Muscle of leg (tissue), 11 donors: ENCODE results near the gene PRKG1. TPM values are rescaled to one million over a fixed set of nuclear protein-coding genes. Genes with fewer than 3 reads are reported as not detected.
"Not testable (repeated sequence)": the region's sequence is repeated elsewhere in the genome, so short reads cannot be mapped to it uniquely, and the experiment has no call there.

Experiments used
- DNase-seq: peaks from one replicate; pipeline ENCODE4 v3.0.0; 2013
- H3K27ac ChIP-seq: one replicate; pipeline ENCODE4 v1.5.1; 2013; ENCODE audit warnings: mild to moderate bottlenecking, low read length, control low read depth
- H3K27me3 ChIP-seq: one replicate; pipeline ENCODE4 v1.6.1; 2013; ENCODE audit warnings: low read length; ENCODE audit not compliant: control insufficient read depth, insufficient read depth
- H3K36me3 ChIP-seq: one replicate; pipeline ENCODE4 v1.6.1; 2013; ENCODE audit warnings: low read length; ENCODE audit not compliant: control insufficient read depth, insufficient read depth
- H3K4me1 ChIP-seq: one replicate; pipeline ENCODE4 v1.6.1; 2013; ENCODE audit warnings: low read length; ENCODE audit not compliant: control insufficient read depth, insufficient read depth
- H3K4me3 ChIP-seq: one replicate; pipeline ENCODE4 v1.5.1; 2013; ENCODE audit warnings: low read length, control low read depth
- H3K9me3 ChIP-seq: replicated peaks from 2 replicates; pipeline ENCODE4 v1.6.1; 2013; ENCODE audit warnings: low read depth, low read length; ENCODE audit not compliant: control insufficient read depth
- WGBS: methylation state at CpG from one replicate; pipeline ENCODE4 v1.1.5; 2013; ENCODE audit warnings: missing lambda C conversion rate; ENCODE audit not compliant: insufficient coverage; 5-methylcytosine and 5-hydroxymethylcytosine counted together
- polyA plus RNA-seq, 8 donors: library from polyadenylated mRNA; unstranded; fragments of 120-200 nt; gene quantifications; one replicate each; pipeline versions ENCODE4 v1.2.1 to v1.2.3, GENCODE V29; 2013; ENCODE audit warnings: inconsistent platforms in 1 of 8, low replicate concordance in 1 of 8; ENCODE audit not compliant: insufficient read length in 8 of 8, insufficient read depth in 1 of 8
- total RNA-seq: library from RNA; stranded (reverse); fragments of 120-200 nt; gene quantifications from one replicate; pipeline ENCODE4 v1.2.4, GENCODE V29; 2013

PRKG1 gene
- total and polyA plus RNA-seq, 9 donors: 23.3 to 59.2 (median 50.3) TPM

GRCh38 chr10:51326174-51326573, 251.9 kb downstream of the PRKG1 start:
- Histone ChIP-seq H3K27ac (no peak overlapping the region), H3K4me3 (no peak overlapping the region), H3K4me1 (no peaks in the 10 kb centered on the region), H3K36me3 (no peaks in the 10 kb centered on the region), H3K27me3 (no peaks in the 10 kb centered on the region), H3K9me3 (no peaks in the 10 kb centered on the region)
- no peak for DNase-seq
- WGBS: no CpG with 5 or more reads among the region's 1 CpG

- WGBS: no CpG with 5 or more reads among the region's 1 CpG
- H3K27ac ChIP-seq: no peak overlapping the region
Measured at GRCh38 chr10:51327432-51327831, 253.1 kb downstream of the PRKG1 start.

GRCh38 chr10:51340366-51340765, 266.1 kb downstream of the PRKG1 start:
- no peak overlapping the region for H3K27ac ChIP-seq
- WGBS: no CpG with 5 or more reads among the region's 1 CpG
- no peaks in the 10 kb centered on the region for H3K27me3 ChIP-seq
- no peaks in the 10 kb centered on the region for H3K36me3 ChIP-seq
- no peaks in the 10 kb centered on the region for H3K9me3 ChIP-seq
- no peak for DNase-seq
- no peak overlapping the region for H3K4me3 ChIP-seq
- no peaks in the 10 kb centered on the region for H3K4me1 ChIP-seq

More at GRCh38 chr10:51327432-51327831, 253.1 kb downstream of the PRKG1 start:
- no peak overlapping the region for H3K4me3 ChIP-seq
- no peak for DNase-seq
- peaks cover 2% of the 10 kb centered on the region for H3K36me3 ChIP-seq
- no peaks in the 10 kb centered on the region for H3K9me3 ChIP-seq
- no peaks in the 10 kb centered on the region for H3K27me3 ChIP-seq
- no peaks in the 10 kb centered on the region for H3K4me1 ChIP-seq

GRCh38 chr10:51340845-51341610, 266.7 kb downstream of the PRKG1 start:
- DNase-seq: no peak
- Histone ChIP-seq H3K4me3 (no peak overlapping the region), H3K27me3 (no peaks in the 10 kb centered on the region), H3K9me3 (no peaks in the 10 kb centered on the region), H3K27ac (no peak overlapping the region), H3K4me1 (no peaks in the 10 kb centered on the region), H3K36me3 (no peaks in the 10 kb centered on the region)
- no CpG with 5 or more reads among the region's 4 CpGs for WGBS

GRCh38 chr10:51341745-51342144, 267.5 kb downstream of the PRKG1 start:
- not testable (repeated sequence) for H3K27me3 ChIP-seq, DNase-seq, H3K9me3 ChIP-seq, H3K4me1 ChIP-seq, H3K36me3 ChIP-seq, H3K4me3 ChIP-seq, H3K27ac ChIP-seq
- 67% methylated on average over 1 of the region's 3 CpGs for WGBS

- Histone ChIP-seq H3K4me3 (no peak overlapping the region), H3K27me3 (no peaks in the 10 kb centered on the region), H3K36me3 (no peaks in the 10 kb centered on the region), H3K27ac (no peak overlapping the region), H3K9me3 (no peaks in the 10 kb centered on the region), H3K4me1 (no peaks in the 10 kb centered on the region)
- no peak for DNase-seq
- no CpG with 5 or more reads among the region's 1 CpG for WGBS
Measured at GRCh38 chr10:51342381-51342780, 268.1 kb downstream of the PRKG1 start.

- no peak for DNase-seq
- Histone ChIP-seq H3K4me1 (no peaks in the 10 kb centered on the region), H3K4me3 (no peak overlapping the region), H3K36me3 (no peaks in the 10 kb centered on the region), H3K27me3 (no peaks in the 10 kb centered on the region), H3K27ac (no peak overlapping the region), H3K9me3 (no peaks in the 10 kb centered on the region)
- WGBS: no CpG with 5 or more reads among the region's 1 CpG
Measured at GRCh38 chr10:51343391-51343790, 269.1 kb downstream of the PRKG1 start.

- H3K27ac ChIP-seq: no peak overlapping the region
- WGBS: no CpG with 5 or more reads among the region's 1 CpG
- H3K27me3 ChIP-seq: no peaks in the 10 kb centered on the region
- no peak overlapping the region for H3K4me3 ChIP-seq
- no peak for DNase-seq
- H3K36me3 ChIP-seq: no peaks in the 10 kb centered on the region
- no peaks in the 10 kb centered on the region for H3K4me1 ChIP-seq
- no peaks in the 10 kb centered on the region for H3K9me3 ChIP-seq
Measured at GRCh38 chr10:51344371-51344770, 270.1 kb downstream of the PRKG1 start.

GRCh38 chr10:51348622-51349021, 274.3 kb downstream of the PRKG1 start:
- DNase-seq: no peak
- no peak overlapping the region for H3K27ac ChIP-seq
- WGBS: no CpG with 5 or more reads among the region's 4 CpGs
- no peaks in the 10 kb centered on the region for H3K27me3 ChIP-seq
- no peak overlapping the region for H3K4me3 ChIP-seq
- no peaks in the 10 kb centered on the region for H3K4me1 ChIP-seq
- H3K36me3 ChIP-seq: no peaks in the 10 kb centered on the region
- peaks cover 3% of the 10 kb centered on the region for H3K9me3 ChIP-seq

GRCh38 chr10:51357170-51357569, 282.9 kb downstream of the PRKG1 start:
- WGBS: 75% methylated on average over 1 of the region's 2 CpGs
- Histone ChIP-seq H3K9me3 (no peaks in the 10 kb centered on the region), H3K4me1 (no peaks in the 10 kb centered on the region), H3K27ac (no peak overlapping the region), H3K27me3 (no peaks in the 10 kb centered on the region), H3K36me3 (no peaks in the 10 kb centered on the region), H3K4me3 (no peak overlapping the region)
- DNase-seq: no peak

GRCh38 chr10:51358227-51358626, 283.9 kb downstream of the PRKG1 start:
- no peaks in the 10 kb centered on the region for H3K36me3 ChIP-seq
- H3K4me1 ChIP-seq: no peaks in the 10 kb centered on the region
- no peak overlapping the region for H3K27ac ChIP-seq
- no peak overlapping the region for H3K4me3 ChIP-seq
- H3K9me3 ChIP-seq: no peaks in the 10 kb centered on the region
- no peaks in the 10 kb centered on the region for H3K27me3 ChIP-seq
- no peak for DNase-seq
